Muscle layer of colon (tissue), 2 donors: ENCODE measurements around the gene NR5A1.

Experiments
- H3K27ac ChIP-seq: one replicate; pipeline ENCODE4 v1.7.0; 2013; ENCODE audit warnings: low read depth, mild to moderate bottlenecking, low read length, moderate library complexity
- H3K27me3 ChIP-seq, 2 donors: one replicate each; pipeline ENCODE4 v1.7.0; 2013; ENCODE audit warnings: low read length in 2 of 2, mild to moderate bottlenecking in 2 of 2; ENCODE audit not compliant: insufficient read depth in 2 of 2, control insufficient read depth in 1 of 2
- H3K36me3 ChIP-seq: one replicate; pipeline ENCODE4 v1.7.0; 2013; ENCODE audit warnings: mild to moderate bottlenecking, low read length; ENCODE audit not compliant: insufficient read depth
- H3K4me1 ChIP-seq: one replicate; pipeline ENCODE4 v1.7.0; 2013; ENCODE audit warnings: mild to moderate bottlenecking, low read length; ENCODE audit not compliant: insufficient read depth
- H3K4me3 ChIP-seq, 2 donors: one replicate each; pipeline ENCODE4 v1.7.0; 2013; ENCODE audit warnings: low read length in 2 of 2, low read depth in 1 of 2, mild to moderate bottlenecking in 1 of 2, moderate library complexity in 1 of 2
- H3K9ac ChIP-seq: one replicate; pipeline ENCODE4 v1.7.0; 2013; ENCODE audit warnings: low read length
- H3K9me3 ChIP-seq: one replicate; pipeline ENCODE4 v1.7.0; 2013; ENCODE audit warnings: mild to moderate bottlenecking, low read length
- donor health status: abdominal sarcoma.
- donor health status: Adenocarcinoma of cecum.

The NR5A1 gene

DNA sequence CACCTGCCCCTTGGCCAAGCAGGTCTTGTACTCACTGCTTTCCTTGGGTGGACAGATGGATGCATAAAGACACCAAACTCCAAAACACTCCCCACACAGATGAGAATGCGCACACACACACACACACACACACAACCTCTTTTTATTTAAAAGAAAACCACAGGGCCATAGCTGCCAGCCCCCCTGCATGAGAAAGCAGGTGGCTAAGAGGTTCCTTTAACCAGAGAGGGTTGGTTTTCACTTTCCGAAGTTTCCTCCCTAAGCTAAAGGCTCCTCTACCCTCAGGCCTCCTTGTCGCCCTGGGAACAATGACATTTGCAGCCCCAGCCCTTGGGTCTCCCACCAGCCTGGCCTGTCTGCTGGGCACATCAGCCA lies 11.1 kb downstream of the NR5A1 start:
- H3K27ac ChIP-seq, result no peak overlapping the region
- H3K9me3 ChIP-seq, result no peaks in the 10 kb centered on the region
- H3K36me3 ChIP-seq, result no peaks in the 10 kb centered on the region
- H3K4me1 ChIP-seq, result no peaks in the 10 kb centered on the region
- peaks cover 1 to 16% of the 10 kb centered on the region in 2 donors for H3K27me3 ChIP-seq
- H3K4me3 ChIP-seq, result no peak overlapping the region
- no peak overlapping the region for H3K9ac ChIP-seq

DNA sequence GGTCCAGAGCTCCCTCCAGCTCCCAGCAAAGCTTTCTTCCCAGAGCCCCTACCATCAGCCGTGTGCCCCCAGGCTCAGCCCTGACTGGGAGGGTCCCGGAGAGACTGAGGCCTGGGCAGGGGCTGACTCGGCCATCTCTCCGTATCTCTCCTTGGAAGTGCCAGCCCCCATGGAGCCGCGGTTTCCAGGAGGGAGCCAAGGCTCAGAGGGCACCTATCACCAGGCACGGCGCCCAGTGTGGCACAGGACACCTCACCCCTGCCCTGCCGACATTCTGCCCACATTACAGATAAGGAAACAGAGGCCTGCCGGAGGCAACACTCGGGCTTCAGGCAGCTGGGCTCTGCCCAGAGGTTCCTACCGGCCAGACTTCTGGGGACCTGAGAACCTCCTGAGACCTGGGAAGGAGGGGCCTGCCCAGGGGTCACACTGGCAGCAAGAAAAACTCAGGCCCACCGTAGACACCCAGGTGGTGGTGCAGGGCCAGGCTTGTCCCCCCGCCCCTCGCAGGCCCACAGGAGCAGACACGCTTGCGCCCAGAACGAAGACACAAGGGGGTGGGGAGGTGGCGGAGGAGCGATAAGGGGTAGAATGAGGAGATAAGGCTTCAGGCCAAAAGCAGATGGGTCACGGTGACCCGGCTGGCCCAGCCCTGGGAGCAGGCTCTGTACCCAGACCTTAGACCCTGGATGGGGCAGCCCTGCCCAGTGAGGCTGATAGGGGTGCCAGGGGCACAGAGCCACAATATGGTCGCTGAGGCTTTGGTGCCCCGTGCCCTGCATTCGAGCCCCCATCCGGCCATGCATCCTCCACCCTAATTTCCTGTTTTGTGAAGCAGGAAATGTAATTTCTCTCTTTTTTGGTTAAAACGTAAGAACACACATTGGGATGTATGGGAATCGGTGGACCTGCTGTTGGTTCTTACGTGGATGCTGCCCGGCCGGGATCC lies 11.8 kb downstream of the NR5A1 start:
- no peak overlapping the region for H3K27ac ChIP-seq
- no peak overlapping the region for H3K9ac ChIP-seq
- no peaks in the 10 kb centered on the region for H3K36me3 ChIP-seq
- no peaks in the 10 kb centered on the region for H3K9me3 ChIP-seq
- H3K4me3 ChIP-seq, result no peak overlapping the region
- H3K4me1 ChIP-seq, result no peaks in the 10 kb centered on the region
- H3K27me3 ChIP-seq, result peaks cover 0 to 9% of the 10 kb centered on the region in 2 donors

GRCh38 chr9:124493794-124494479 lies 13.3 kb downstream of the NR5A1 start:
- H3K36me3 ChIP-seq, result no peaks in the 10 kb centered on the region
- H3K27ac ChIP-seq, result no peak overlapping the region
- no peak overlapping the region for H3K9ac ChIP-seq
- H3K9me3 ChIP-seq, result no peaks in the 10 kb centered on the region
- H3K4me1 ChIP-seq, result no peaks in the 10 kb centered on the region
- peaks cover 0 to 6% of the 10 kb centered on the region in 2 donors for H3K27me3 ChIP-seq
- no peak overlapping the region for H3K4me3 ChIP-seq

GRCh38 chr9:124493218-124493617 lies 14.0 kb downstream of the NR5A1 start:
- Histone ChIP-seq H3K9me3 (no peaks in the 10 kb centered on the region), H3K27ac (no peak overlapping the region), H3K36me3 (no peaks in the 10 kb centered on the region), H3K9ac (no peak overlapping the region), H3K27me3 (peaks cover 0 to 6% of the 10 kb centered on the region in 2 donors), H3K4me1 (no peaks in the 10 kb centered on the region), H3K4me3 (no peak overlapping the region)

GRCh38 chr9:124492818-124493217 lies 14.4 kb downstream of the NR5A1 start:
- H3K9ac ChIP-seq, result no peak overlapping the region
- H3K27ac ChIP-seq, result no peak overlapping the region
- no peaks in the 10 kb centered on the region for H3K4me1 ChIP-seq
- H3K36me3 ChIP-seq, result no peaks in the 10 kb centered on the region
- peaks cover 0 to 6% of the 10 kb centered on the region in 2 donors for H3K27me3 ChIP-seq
- no peak overlapping the region for H3K4me3 ChIP-seq
- no peaks in the 10 kb centered on the region for H3K9me3 ChIP-seq

GRCh38 chr9:124491049-124491975 lies 15.9 kb downstream of the NR5A1 start:
- Histone ChIP-seq H3K27me3 (peaks cover 0 to 20% of the 10 kb centered on the region in 2 donors), H3K4me3 (no peak overlapping the region), H3K9me3 (no peaks in the 10 kb centered on the region), H3K36me3 (no peaks in the 10 kb centered on the region), H3K4me1 (no peaks in the 10 kb centered on the region), H3K27ac (no peak overlapping the region), H3K9ac (no peak overlapping the region)

GRCh38 chr9:124490004-124490403 lies 17.2 kb downstream of the NR5A1 start:
- Histone ChIP-seq H3K36me3 (no peaks in the 10 kb centered on the region), H3K9ac (no peak overlapping the region), H3K27me3 (peaks cover 0 to 14% of the 10 kb centered on the region in 2 donors), H3K9me3 (no peaks in the 10 kb centered on the region), H3K27ac (no peak overlapping the region), H3K4me3 (no peak overlapping the region), H3K4me1 (no peaks in the 10 kb centered on the region)

DNA sequence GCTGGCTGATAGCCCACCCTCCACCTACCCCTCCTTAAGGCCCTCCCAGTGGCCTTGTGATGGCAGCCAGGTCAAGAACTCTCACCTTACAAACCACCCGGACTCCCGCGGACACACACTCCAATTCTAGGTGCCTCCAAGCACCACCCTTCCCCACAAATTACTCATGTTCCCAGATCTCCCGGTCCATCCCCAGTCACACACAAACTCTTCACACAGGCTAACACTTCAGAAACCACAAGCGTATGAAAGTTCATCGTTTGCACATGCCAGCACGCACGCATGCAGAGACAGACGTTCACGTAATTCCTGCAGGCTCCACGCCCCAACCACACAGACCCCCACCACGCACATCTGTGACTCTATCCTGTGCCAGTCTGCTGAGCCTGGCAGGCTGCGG lies 18.0 kb downstream of the NR5A1 start:
- Histone ChIP-seq H3K4me3 (no peak overlapping the region), H3K27ac (no peak overlapping the region), H3K36me3 (no peaks in the 10 kb centered on the region), H3K4me1 (no peaks in the 10 kb centered on the region), H3K27me3 (peaks cover 0 to 14% of the 10 kb centered on the region in 2 donors), H3K9me3 (no peaks in the 10 kb centered on the region), H3K9ac (no peak overlapping the region)

DNA sequence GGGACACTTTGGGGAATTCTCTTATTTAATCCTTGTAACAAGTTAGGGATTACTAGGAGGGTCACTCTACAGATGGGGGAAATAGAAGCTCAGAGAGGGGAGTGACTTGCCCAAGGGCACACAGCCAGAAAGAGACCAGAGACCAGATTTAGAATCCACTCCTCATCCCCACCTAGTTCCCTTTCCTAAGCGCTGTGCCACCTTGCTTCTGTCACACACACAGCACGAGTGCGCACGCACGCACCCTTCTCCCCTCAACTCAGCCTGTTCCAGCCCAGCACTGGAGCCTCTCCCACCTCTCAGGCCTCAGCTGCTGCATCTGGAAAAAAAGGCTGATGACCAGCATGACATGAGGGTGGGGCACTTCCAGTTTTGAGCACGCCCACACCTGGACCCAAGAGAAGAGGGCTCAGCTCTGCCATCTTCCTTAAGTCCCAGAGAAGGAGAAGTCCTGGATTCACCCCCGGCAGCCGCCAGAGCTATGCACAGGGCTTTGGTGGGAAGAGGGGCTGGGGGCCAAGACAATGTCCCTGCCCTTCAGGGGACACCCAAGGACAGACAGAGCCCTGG lies 18.5 kb downstream of the NR5A1 start:
- Histone ChIP-seq H3K9ac (no peak overlapping the region), H3K27ac (no peak overlapping the region), H3K4me1 (no peaks in the 10 kb centered on the region), H3K27me3 (peaks cover 0 to 14% of the 10 kb centered on the region in 2 donors), H3K9me3 (no peaks in the 10 kb centered on the region), H3K36me3 (no peaks in the 10 kb centered on the region), H3K4me3 (no peak overlapping the region)

GRCh38 chr9:124487260-124488182 lies 19.7 kb downstream of the NR5A1 start:
- Histone ChIP-seq H3K36me3 (no peaks in the 10 kb centered on the region), H3K27ac (no peak overlapping the region), H3K27me3 (peaks cover 0 to 14% of the 10 kb centered on the region in 2 donors), H3K4me3 (no peak overlapping the region), H3K4me1 (no peaks in the 10 kb centered on the region), H3K9me3 (no peaks in the 10 kb centered on the region), H3K9ac (no peak overlapping the region)
